HepG2 (cell line): ENCODE data around the gene S100A13. TPM values are rescaled to one million over a fixed set of nuclear protein-coding genes. Genes with fewer than 3 reads are reported as not detected.
A peak's percentile ranks its signal among the peaks of the same experiment; 100 is the strongest.

ENCODE experiments used
- BCL6 ChIP-seq: IDR thresholded peaks from 2 replicates; pipeline ENCODE4 v1.6.1; 2016; ENCODE audit warnings: missing genetic modification reagents, missing compliant biosample characterization
- CENPT ChIP-seq: sonication (generic); formaldehyde crosslinking; IDR thresholded peaks from 2 replicates; pipeline ENCODE4 v1.8.0; 2022; ENCODE audit warnings: low read depth, mild to moderate bottlenecking, moderate library complexity, missing genetic modification reagents
- ESRRA ChIP-seq: sonication (generic); formaldehyde crosslinking; IDR thresholded peaks from 2 replicates; pipeline ENCODE4 v1.5.1; 2020; ENCODE audit warnings: mild to moderate bottlenecking, low read depth, missing genetic modification reagents
- GLI4 ChIP-seq: sonication (generic); formaldehyde crosslinking; IDR thresholded peaks from 2 replicates; pipeline ENCODE4 v1.5.1; 2020; ENCODE audit warnings: missing genetic modification reagents, mild to moderate bottlenecking, moderate library complexity, borderline replicate concordance
- HDAC2 ChIP-seq: sonication (generic); formaldehyde crosslinking; IDR thresholded peaks from 2 replicates; pipeline ENCODE4 v1.4.0; 2020; ENCODE audit warnings: missing genetic modification reagents
- HOXA3 ChIP-seq: sonication (generic); formaldehyde crosslinking; IDR thresholded peaks from 2 replicates; pipeline ENCODE4 v1.5.0; 2020; ENCODE audit warnings: missing genetic modification reagents
- IRX3 ChIP-seq: sonication (generic); formaldehyde crosslinking; IDR thresholded peaks from 2 replicates; pipeline ENCODE4 v1.8.1; 2023; ENCODE audit warnings: mild to moderate bottlenecking, low read depth, missing genetic modification reagents, borderline replicate concordance
- KDM2A ChIP-seq: sonication (generic); formaldehyde crosslinking; IDR thresholded peaks from 2 replicates; pipeline ENCODE4 v1.4.0; 2020; ENCODE audit warnings: low read depth, missing genetic modification reagents, borderline replicate concordance
- LCORL ChIP-seq, 2 experiments: fragments of 450-650 bp in 1 of 2; sonication (generic) in 1 of 2; formaldehyde crosslinking in 1 of 2; IDR thresholded peaks; 2 replicates each; pipeline versions ENCODE4 v1.5.0 to v1.6.1; 2017 to 2020; ENCODE audit warnings: antibody characterized with exemption in 1 of 2, missing genetic modification reagents in 1 of 2
- NFKBIZ ChIP-seq: IDR thresholded peaks from 2 replicates; pipeline ENCODE4 v1.6.1; 2018; ENCODE audit warnings: missing genetic modification reagents, missing compliant biosample characterization
- SIX4 ChIP-seq: sonication (generic); formaldehyde crosslinking; IDR thresholded peaks from 2 replicates; pipeline ENCODE4 v1.4.0; 2020; ENCODE audit warnings: missing genetic modification reagents
- TAF1 ChIP-seq: sonication (generic); formaldehyde crosslinking; IDR thresholded peaks from 2 replicates; pipeline ENCODE4 v1.4.0; 2020; ENCODE audit warnings: missing genetic modification reagents
- ZBTB7B ChIP-seq: sonication (generic); formaldehyde crosslinking; IDR thresholded peaks from 2 replicates; pipeline ENCODE4 v1.4.0; 2020; ENCODE audit warnings: missing genetic modification reagents
- ZFP41 ChIP-seq: sonication (generic); formaldehyde crosslinking; IDR thresholded peaks from 2 replicates; pipeline ENCODE4 v1.4.0; 2020; ENCODE audit warnings: mild to moderate bottlenecking, missing genetic modification reagents, borderline replicate concordance
- ZKSCAN8 ChIP-seq: IDR thresholded peaks from 2 replicates; pipeline ENCODE4 v1.6.1; 2016; ENCODE audit warnings: borderline replicate concordance, missing genetic modification reagents, missing compliant biosample characterization
- ZNF367 ChIP-seq: sonication (generic); formaldehyde crosslinking; IDR thresholded peaks from 2 replicates; pipeline ENCODE4 v1.4.0; 2020; ENCODE audit warnings: missing genetic modification reagents, borderline replicate concordance
- ZNF589 ChIP-seq: sonication (generic); formaldehyde crosslinking; conservative IDR thresholded peaks from 2 replicates; pipeline ENCODE4 v1.8.0; 2022; ENCODE audit warnings: mild to moderate bottlenecking, moderate library complexity, missing genetic modification reagents
- ZNF839 ChIP-seq: sonication (generic); formaldehyde crosslinking; IDR thresholded peaks from 2 replicates; pipeline ENCODE4 v1.4.0; 2020; ENCODE audit warnings: missing genetic modification reagents, mild to moderate bottlenecking, borderline replicate concordance
- polyA plus RNA-seq, 8 experiments: library from polyadenylated mRNA; depleted of rRNA in 3 of 8; stranded (reverse) in 7 of 8; unstranded in 1 of 8; fragments of >200 nt; fragmentation: Illumina TruSeq in 4 of 8; extraction: Trizol in 4 of 8; gene quantifications; 2 replicates each; pipeline versions ENCODE4 v1.2.1 to v1.2.3, GENCODE V29; 2011 to 2016; ENCODE audit warnings: low read depth in 4 of 8, missing spikeins in 1 of 8, mixed read lengths in 1 of 8; ENCODE audit not compliant: insufficient read depth in 1 of 8
- total RNA-seq, 5 experiments: library from RNA; depleted of rRNA; stranded (reverse); fragments of >200 nt; fragmentation: Illumina TruSeq; extraction: Trizol; gene quantifications; 2 replicates each; pipeline ENCODE4 v1.2.3, GENCODE V29; 2016; ENCODE audit warnings: low read depth in 1 of 5
- TF ChIP-seq, protein P1 (sequence below): IDR thresholded peaks from 2 replicates; pipeline ENCODE4 v1.6.1; 2018; ENCODE audit warnings: missing genetic modification reagents, mild to moderate bottlenecking, missing compliant biosample characterization
- TF ChIP-seq, protein P2 (sequence below): sonication (generic); formaldehyde crosslinking; IDR thresholded peaks from 2 replicates; pipeline ENCODE4 v1.5.0; 2020; ENCODE audit warnings: missing genetic modification reagents, mild to moderate bottlenecking, borderline replicate concordance
- TF ChIP-seq, protein P3 (sequence below): sonication (generic); formaldehyde crosslinking; IDR thresholded peaks from 2 replicates; pipeline ENCODE4 v1.5.0; 2020; ENCODE audit warnings: mild to moderate bottlenecking, missing genetic modification reagents, moderate library complexity
- TF ChIP-seq, protein P4 (sequence below): IDR thresholded peaks from 2 replicates; pipeline ENCODE4 v1.6.1; 2012; ENCODE audit warnings: low read depth, low read length, improper control_type of control experiment
- TF ChIP-seq, protein P5 (sequence below): sonication (generic); formaldehyde crosslinking; IDR thresholded peaks from 2 replicates; pipeline ENCODE4 v1.8.0; 2022; ENCODE audit warnings: missing genetic modification reagents, mild to moderate bottlenecking, borderline replicate concordance

S100A13 gene
- total and polyA plus RNA-seq, 2 of the 13 experiments (the other 11 are each of a cell fraction or from before 2014, with no cell fraction given), result 89.5 to 172 TPM

DNA sequence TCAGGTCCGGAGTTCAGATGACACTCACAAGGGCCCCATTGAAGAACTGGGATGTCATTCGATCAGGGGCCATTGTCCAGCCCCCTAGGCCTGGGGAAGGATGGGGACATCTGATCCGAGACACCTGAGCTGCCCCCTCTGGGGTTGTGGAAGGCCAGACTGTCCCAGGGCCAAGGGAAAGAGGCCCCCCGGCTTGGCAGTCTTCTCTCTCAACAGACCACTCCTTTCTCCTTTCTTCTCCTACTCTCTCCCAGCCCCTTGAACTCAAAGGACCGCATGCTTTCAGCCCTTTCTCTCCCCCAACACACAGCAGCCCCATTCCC, 2.0 kb upstream of the S100A13 start (continued):
- TF ChIP-seq NFKBIZ (CRISPR knock-in tag) (no peak), IRX3 (CRISPR knock-in tag) (no peak), ZNF367 (CRISPR knock-in tag) (no peak), GLI4 (CRISPR knock-in tag) (0 out of 2 replicates have a peak, but pooled peaks have one; percentile 40), ZFP41 (CRISPR knock-in tag) (no peak), CENPT (no peak), BCL6 (CRISPR knock-in tag) (no peak), LCORL (IDR thresholded peaks at IDR 0.05) (no peak), LCORL (CRISPR knock-in tag; IDR thresholded peaks at IDR 0.05) (peak; percentile 40; the same call in 1 of the 2 replicates), SIX4 (CRISPR knock-in tag) (peak; percentile 67), ZBTB7B (CRISPR knock-in tag) (peak; percentile 62; the same call in 1 of the 2 replicates), ZKSCAN8 (CRISPR knock-in tag) (no peak), KDM2A (CRISPR knock-in tag) (no peak), ESRRA (CRISPR knock-in tag) (no peak), ZNF589 (CRISPR knock-in tag) (0 out of 2 replicates have a peak, but pooled peaks have one; percentile 29), HDAC2 (CRISPR knock-in tag) (0 out of 2 replicates have a peak, but pooled peaks have one; percentile 11), ZNF839 (CRISPR knock-in tag) (no peak), HOXA3 (no peak), TAF1 (0 out of 2 replicates have a peak, but pooled peaks have one; percentile 11)
- TF ChIP-seq, protein P1, sequence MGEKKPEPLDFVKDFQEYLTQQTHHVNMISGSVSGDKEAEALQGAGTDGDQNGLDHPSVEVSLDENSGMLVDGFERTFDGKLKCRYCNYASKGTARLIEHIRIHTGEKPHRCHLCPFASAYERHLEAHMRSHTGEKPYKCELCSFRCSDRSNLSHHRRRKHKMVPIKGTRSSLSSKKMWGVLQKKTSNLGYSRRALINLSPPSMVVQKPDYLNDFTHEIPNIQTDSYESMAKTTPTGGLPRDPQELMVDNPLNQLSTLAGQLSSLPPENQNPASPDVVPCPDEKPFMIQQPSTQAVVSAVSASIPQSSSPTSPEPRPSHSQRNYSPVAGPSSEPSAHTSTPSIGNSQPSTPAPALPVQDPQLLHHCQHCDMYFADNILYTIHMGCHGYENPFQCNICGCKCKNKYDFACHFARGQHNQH (CRISPR knock-in tag), result no peak
- TF ChIP-seq, protein P2, sequence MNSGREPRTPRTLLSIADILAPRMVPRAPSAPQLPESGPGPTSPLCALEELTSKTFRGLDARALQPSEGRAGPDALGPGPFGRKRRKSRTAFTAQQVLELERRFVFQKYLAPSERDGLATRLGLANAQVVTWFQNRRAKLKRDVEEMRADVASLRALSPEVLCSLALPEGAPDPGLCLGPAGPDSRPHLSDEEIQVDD (CRISPR knock-in tag), result no peak
- TF ChIP-seq, protein P3, sequence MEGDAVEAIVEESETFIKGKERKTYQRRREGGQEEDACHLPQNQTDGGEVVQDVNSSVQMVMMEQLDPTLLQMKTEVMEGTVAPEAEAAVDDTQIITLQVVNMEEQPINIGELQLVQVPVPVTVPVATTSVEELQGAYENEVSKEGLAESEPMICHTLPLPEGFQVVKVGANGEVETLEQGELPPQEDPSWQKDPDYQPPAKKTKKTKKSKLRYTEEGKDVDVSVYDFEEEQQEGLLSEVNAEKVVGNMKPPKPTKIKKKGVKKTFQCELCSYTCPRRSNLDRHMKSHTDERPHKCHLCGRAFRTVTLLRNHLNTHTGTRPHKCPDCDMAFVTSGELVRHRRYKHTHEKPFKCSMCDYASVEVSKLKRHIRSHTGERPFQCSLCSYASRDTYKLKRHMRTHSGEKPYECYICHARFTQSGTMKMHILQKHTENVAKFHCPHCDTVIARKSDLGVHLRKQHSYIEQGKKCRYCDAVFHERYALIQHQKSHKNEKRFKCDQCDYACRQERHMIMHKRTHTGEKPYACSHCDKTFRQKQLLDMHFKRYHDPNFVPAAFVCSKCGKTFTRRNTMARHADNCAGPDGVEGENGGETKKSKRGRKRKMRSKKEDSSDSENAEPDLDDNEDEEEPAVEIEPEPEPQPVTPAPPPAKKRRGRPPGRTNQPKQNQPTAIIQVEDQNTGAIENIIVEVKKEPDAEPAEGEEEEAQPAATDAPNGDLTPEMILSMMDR (CRISPR knock-in tag), result no peak
- TF ChIP-seq, protein P4, sequence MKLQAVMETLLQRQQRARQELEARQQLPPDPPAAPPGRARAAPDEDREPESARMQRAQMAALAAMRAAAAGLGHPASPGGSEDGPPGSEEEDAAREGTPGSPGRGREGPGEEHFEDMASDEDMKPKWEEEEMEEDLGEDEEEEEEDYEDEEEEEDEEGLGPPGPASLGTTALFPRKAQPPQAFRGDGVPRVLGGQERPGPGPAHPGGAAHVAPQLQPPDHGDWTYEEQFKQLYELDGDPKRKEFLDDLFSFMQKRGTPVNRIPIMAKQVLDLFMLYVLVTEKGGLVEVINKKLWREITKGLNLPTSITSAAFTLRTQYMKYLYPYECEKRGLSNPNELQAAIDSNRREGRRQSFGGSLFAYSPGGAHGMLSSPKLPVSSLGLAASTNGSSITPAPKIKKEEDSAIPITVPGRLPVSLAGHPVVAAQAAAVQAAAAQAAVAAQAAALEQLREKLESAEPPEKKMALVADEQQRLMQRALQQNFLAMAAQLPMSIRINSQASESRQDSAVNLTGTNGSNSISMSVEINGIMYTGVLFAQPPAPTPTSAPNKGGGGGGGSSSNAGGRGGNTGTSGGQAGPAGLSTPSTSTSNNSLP, result no peak
- TF ChIP-seq, protein P5, sequence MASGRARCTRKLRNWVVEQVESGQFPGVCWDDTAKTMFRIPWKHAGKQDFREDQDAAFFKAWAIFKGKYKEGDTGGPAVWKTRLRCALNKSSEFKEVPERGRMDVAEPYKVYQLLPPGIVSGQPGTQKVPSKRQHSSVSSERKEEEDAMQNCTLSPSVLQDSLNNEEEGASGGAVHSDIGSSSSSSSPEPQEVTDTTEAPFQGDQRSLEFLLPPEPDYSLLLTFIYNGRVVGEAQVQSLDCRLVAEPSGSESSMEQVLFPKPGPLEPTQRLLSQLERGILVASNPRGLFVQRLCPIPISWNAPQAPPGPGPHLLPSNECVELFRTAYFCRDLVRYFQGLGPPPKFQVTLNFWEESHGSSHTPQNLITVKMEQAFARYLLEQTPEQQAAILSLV (CRISPR knock-in tag), result no peak
